T-helper 1 cell (primary cell): ENCODE measurements around the gene PPP6R1.
"Not testable (repeated sequence)": the region's sequence is repeated elsewhere in the genome, so short reads cannot be mapped to it uniquely, and the experiment has no call there.

Source experiments
- DNase-seq, 5 donors: peaks; one replicate each; pipeline ENCODE4 v3.0.0-alpha.2; 2012 to 2020

The PPP6R1 gene

DNA sequence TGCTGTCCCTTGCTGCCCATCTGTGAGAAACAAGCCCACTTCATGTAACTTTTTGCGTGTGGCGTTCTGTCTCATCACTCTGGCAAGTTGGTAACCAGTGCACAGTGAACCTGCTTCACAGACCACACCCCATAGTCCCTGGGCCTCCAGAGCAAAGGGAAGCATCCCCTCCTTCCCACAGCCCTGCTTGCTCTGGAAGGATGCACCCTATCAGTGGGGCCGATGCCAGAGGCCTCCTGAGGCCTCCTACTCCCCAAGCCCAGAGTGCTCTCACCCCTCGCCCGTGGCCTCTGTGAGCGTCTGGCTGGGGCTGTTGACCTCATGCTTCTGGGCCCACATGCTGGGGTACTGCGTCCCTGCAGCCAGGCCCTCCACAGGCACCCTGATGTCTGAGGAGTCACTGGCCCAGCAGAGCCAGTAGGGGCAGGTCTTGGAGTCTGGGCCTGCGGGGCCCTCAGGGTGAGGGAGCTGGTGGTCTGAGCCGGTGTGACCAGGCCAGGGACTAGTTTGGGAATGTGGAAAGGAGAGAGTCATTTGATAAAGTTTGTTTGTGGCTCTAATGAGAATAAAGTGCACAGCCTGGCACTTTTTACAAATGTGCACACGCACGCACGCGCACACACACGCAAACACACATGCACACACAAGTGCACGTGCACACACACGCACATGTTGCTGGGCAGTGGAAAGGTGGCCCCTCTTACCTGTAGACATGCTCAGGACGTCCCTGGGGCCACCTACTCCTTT is 35.4 kb downstream of the PPP6R1 start:
- DNase-seq, result no peak

DNA sequence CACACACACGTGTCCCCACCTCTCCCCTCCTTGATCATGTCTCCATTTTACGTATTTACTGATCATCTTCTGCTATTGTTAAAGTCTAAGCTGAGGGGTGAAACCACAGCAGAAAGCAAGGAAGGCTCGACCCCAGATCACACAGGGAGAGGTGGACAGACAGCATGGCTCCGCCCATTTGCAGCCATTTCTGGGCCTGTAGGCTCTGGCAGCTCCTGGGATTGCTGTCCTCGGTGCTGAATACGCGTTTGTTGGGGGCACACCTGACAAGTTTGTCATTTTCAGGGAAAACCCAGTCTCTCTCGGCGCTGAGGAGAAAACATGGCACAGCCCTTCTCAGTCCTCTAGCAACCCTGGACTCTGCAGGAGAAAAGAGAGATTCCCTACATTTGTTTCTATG is 38.3 kb downstream of the PPP6R1 start:
- no peak for DNase-seq

DNA sequence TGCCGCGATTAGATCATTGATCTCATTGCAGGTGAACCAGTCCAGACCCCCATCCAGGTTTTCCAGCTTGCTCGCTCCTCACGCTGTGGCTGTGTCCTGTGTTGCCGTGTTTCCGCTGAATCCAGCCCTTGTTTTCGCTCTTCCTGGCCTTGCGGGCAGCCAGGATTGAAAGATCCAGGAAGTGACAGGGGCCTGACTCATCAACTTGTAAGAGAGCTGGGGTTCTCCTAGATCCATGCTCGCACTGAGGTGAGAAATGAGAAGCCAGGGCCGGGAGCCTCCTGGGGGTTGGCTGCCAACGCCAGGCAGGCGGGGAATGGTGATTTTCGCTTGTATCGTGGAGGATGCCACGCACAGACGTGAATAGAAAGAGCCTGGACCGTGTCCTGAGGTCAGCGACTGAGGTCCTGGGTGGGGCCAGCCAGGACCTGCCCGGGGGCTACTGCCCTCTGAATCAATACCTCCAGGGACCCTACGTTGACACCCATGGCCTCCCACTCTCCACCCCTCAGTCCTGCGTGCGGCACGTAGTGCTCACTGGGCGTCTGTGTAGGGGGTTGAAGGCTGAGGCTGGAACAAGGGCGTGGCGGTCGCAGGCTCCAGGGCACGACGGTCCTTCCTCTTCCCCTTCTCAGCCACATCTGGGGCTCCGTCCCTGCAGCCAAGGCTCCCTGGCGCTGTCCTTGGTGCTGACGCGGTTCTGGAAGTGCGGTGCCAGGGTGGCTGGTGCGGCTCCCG is 42.2 kb downstream of the PPP6R1 start:
- peak in 3 of 5 donors; percentile 26 to 50 (median 40) for DNase-seq

DNA sequence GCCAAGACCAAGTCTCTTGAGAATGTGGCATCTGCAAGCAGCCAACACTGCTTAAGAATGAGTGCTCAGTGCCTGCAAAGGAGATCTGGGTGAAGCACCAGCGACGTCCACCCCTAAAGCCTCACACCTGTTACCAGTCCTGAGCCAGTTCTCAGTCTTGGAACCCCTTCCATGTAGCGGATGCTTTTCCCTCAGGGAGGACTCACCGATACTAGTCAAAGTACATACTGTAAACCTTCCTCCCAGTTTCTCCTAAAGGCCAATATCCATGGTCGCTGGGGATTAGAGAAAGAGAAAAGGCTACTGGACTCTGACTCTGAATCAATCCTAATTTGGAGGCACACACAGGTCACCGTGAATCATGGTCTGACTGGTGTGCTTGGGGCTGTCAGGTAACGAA is 45.3 kb downstream of the PPP6R1 start:
- no peak for DNase-seq

DNA sequence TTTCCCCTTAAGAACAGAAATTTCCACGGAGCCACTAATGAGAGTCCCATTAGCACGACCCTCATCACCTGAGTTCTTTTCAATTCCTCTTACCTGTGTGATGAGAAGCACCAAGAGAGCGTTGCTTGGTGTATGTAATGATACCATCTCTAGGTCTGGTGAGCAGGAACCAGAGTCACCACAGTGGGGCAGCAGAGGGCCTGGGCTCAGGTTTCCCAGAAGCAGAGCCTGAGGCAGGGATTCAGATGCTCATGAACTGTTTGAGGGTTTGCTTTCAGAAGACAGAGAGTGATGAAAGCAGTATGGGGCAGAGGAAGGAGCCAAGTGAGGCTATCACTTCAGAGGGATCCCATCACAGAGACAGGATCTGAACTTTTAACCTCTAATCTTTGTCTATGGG is 46.4 kb downstream of the PPP6R1 start:
- DNase-seq, result peak in 2 of 5 donors; percentile 13 to 55

DNA sequence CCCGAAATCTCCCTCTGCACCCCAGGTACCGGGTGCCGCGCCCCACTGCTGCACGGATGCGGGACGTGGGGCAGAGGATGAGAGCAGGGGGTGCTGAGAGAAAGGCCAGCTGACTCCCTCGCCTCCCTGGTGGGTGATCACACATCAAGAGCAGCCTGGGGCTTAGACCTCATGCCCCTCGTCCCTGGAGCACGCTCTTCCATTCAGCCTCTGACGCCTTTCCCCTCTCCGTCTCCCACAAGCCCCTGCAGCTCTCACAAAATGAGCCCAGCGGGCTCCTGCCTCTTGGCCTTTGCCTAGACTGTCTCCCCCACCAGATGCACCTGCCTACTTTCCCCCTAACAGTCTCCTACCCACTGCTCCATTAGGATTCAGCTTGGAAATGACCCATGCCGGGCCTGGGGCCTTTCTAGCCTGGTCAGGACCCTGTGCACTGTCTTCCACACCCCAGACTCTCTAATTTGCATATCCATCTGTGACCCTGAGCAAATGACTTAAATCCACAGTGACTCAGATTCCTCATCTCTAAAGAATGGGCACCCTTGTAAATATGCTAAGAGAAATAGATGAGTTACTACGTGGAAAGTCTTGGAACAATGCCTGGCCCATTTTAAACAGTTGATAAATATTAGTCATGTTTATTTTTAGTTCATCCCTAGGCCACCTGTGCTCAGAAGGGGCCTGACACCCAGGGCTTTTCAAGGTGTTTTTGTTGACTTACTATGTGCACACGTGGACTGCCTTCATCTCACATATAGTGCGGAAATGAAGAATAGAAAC is 48.9 kb downstream of the PPP6R1 start:
- no peak for DNase-seq

DNA sequence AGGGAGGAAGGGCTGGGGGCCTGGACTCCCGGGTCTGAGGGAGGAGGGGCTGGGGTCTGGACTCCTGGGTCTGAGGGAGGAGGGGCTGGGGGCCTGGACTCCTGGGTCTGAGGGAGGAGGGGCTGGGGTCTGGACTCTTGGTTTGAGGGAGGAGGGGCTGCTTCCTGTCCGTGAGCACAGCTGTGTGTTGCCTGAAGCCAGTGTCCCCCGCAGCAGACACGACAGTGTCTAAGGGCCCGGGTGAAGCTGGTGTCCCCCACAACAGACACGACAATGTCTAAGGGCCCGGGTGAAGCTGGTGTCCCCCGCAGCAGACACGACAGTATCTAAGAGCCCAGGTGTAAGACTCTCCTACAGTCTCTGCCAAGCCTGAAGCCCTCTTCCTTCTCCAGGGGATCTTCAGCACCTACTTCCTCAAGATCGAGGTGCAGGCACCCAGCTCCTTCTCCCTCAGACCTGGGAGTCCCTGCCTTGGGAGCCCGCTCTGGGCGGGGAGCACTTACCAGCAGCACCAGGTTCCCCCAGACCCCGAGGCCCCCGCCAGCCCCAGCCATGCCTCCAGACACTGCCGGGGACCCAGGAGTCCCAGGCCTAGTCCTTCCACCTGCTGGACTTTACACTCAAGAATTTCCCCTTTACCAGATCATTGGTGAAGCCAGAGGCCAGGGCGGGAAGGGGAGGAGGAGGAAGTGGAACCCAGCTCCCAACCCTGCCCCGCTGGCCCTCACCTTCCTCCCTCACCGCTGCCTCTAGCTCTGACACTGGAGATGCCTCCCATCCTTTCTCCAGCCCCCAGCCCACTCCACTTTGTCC is 49.7 kb downstream of the PPP6R1 start, which contains the start of gene PTPRH:
PTPRH (minus strand) TSS at position 622 of the 813 bp plus-strand sequence; CDS start at position 554, 68 bp downstream.
- DNase-seq, result no peak

DNA sequence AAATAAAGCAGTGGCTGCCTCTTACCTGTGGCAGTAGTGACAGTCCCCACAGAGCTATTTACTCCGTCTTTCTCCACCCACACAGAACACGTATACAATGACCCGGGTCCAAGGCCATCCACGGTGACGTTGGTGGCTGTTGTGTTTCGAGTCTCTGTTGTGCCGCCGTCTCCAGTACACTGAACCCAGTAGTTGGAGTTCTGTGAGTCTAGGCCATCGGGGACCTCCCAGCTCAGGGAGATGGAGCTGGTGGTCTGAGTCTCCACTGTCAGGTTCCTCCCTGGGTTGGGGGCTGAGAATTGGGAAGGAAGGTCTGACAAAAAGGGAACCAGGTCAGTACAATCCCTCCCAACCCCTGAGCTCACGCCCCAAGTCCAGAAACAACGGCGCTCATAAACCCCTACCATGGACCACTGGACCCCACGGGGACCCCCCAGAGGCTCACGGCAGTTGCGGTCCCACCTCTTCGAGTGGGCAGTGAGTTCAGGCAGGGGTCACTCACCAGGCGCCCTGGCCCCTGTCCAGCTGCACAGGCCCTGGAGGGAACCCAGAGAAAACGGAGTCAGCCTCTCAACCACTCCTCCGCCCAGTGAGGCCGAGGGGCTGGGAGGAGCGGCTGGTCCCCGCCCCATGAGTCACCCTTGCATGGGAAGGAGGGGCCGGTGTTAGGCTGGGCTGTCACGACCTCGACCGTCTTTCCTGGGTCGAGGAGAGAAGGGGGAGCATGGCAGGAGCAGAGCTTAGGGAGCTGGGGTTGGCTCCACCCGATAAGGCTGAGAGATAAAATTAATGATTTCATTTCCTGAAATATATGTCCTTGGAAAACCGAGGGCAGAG is 51.9 kb downstream of the PPP6R1 start:
- peak in 1 of 5 donors; percentile 42 for DNase-seq

DNA sequence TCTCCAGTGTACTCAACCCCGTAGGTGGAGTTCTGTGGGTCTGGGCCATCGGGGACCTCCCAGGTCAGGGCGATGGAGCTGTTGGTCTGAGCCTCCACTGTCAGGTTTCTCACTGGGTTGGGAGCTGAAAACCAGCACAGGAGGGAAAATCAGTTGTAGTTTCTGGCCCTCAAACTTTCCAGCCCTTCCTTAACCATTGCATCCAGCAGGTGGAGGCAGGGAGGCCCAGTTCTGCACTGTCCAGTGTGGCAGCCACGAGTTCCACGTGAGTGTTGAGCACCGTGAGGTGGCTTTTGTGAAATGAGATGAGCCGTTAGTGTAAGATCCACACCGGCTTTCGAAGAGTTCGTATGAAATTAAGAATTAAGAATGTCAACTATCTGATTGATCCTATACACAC is 56.6 kb downstream of the PPP6R1 start:
- not testable (repeated sequence) for DNase-seq

DNA sequence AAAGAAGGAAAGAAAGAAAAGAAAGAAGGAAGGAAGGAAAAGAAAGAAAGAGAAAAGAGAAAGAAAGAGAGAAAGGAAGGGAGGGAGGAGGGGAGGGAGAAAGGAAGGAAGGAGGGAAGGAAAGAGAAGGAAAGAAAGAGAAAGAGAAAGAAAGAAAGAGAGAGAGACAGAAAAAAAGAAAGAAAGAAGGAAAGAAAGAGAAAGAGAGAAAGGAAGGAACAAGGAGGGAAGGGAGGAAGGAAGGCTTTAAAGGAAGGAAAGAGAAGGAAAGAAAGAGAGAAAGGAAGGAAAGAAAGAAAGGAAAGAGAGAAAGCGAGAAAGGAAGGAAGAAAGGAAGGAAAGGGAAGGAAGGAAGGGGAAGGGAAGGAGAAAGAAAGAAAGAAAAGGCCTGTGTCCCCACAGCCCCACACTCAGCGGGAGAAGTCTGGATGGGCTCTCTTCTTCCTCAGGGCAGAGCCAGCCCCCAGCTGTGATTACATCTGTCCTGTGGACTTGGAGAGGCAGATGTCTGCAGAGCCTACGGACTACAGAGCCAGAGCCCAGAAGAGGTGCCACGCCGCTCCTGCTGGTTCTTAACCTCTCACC is 59.1 kb downstream of the PPP6R1 start:
- DNase-seq, result no peak

DNA sequence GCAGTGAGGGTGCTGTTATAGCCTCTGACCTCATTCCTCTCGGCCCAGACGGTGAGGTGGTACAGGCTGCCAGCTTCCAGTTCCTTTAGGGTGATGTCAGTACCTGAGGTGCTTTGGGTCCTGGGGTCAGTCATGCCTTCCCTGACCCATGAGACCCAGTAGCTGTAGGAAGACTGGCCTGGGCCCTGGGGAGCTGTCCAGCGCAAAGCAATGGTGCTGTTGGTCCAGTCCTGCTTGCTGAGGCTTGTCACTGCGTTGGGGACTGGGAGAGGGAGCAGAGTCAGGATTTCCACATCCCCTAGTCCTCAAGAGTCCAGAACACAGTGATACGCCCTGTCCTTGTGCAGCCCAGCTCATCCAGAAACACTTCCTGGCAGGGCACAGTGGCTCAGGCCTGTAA is 60.2 kb downstream of the PPP6R1 start:
- no peak for DNase-seq

DNA sequence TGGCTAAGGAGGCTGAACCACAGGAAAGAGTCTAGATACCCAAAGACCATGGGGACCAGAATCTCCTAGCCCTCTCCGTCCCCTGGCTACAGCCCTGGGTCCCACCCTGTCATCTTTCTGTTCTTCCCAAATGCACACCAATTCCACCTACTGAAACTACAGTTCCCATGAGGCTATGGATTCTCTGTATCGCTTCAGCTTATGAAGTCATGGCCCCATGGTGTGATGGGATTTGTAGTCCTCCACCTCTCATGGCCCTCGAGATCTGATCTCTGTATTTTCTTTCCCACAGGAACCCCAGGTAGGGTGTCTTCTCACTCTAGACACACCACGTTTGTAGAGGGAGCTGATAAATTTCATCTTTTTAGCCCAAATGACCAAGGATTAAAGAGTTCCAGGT is 61.3 kb downstream of the PPP6R1 start:
- DNase-seq, result no peak

DNA sequence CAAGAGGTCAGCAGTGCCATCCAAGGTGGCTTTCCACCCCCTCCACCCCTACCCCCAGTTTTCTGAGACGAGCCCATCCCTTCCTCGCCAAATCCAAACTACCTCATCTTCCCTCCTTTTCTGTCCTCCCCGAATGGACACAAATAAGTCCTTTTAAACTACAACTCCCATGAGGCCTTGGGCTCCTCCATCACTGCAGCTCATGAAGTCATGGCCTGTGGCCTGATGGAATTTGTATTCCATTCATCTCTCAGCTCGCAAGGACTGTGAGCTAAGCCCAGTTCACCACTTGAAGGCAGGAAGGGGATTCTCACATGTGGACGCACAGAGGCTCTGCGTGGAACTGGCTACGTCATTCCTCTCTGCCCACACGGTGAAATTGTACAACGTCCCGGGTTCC is 62.0 kb downstream of the PPP6R1 start:
- no peak for DNase-seq

DNA sequence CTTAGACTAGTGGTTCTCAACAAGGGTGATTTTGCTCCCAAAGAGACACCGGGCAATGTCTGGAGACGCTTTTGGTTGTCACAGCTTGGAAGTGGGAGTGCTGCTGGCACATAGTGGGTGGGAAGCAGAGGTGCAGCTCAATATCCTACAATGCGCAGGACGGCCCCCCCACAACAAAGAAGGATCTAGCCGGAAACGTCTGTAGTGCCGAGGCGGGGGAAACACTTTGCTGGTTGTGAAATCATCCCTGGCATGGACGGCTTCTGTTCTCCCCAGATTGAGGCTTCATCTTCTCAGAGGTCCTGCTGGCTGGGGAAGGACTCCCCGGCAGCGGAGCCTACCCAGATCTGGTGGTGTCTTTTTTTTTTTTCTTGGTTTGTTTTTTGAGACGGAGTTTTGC is 65.3 kb downstream of the PPP6R1 start:
- no peak for DNase-seq

DNA sequence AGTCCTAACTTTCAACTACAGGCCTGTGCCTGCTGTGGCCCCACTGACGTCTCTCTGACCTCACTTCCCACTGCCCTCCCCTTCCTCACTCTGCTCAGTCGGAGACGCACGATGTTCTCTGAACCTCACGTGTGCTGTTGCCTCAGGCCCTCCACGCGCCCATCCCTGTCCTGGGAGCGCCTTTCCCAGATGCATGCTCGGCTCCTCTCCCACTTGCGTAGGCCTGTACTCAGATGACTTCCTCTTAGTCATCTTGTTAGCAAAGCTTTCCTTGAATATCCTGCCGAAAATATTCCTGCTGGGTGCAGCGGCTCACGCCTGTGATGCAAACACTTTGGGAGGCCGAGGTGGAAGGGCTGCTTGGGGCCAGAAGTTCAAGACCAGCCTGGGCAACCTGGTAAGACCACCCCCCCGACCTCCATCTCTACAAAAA is 69.4 kb downstream of the PPP6R1 start:
- no peak for DNase-seq

DNA sequence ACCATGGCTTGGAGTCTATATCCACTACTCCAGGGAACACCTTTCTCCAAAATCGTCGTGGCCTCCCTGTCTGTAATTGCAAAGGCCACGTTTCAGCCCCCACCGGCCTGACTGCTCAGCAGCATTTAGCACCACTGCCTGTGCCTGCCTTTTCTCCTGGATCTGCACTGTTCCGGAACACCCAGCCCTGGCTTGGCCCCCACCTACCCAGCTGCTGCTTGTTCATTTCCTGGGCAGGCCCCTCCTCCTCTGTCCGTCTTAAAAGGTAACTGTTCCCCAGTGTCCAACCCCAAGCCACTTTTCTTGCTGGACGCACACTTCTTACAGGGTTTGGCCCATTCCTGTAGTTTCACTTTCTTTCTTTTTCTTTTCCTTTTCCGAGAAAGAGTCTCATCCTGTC is 70.2 kb downstream of the PPP6R1 start:
- no peak for DNase-seq

DNA sequence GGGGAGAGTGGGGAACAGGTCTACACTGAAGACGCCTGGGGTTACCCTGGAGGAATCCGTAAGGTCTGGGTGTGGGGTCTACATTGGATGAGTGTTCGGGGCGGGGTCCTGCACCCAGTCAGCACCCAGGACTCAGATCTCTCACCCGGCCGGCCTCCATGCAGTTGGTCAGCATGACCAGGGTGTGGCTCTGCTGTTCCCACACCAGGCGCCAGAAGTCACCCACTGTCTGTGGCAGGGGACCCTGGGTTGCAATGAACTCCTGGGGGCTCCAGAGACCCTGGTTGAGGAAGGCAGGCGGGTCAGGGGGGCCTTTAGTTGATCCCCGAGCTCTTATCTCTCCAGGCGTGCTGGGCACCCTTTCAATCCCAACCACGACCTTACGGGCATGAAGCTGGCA is 72.7 kb downstream of the PPP6R1 start:
- DNase-seq, result no peak

DNA sequence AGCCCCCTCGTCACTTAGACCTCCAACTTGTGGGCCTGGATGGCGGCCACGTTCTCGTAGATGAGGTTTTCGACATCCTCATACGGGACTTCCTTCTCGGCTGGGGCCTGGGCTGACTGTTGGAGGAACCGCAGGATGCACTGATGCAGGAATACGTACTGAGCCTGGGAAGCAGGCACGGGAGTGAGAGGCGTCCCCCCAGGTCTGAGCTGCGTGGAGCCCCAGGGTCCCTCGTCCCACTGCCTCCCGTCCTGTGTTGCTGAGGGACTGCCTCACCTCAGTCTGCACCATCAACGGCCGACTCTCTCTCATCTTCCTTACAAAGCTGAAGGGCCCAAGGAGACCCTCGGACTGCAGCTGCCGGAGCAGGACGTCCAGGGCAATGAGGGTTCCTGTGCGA is 77.1 kb downstream of the PPP6R1 start:
- no peak for DNase-seq
